KOPT-K1 (cell line): ENCODE results near the gene ATRIP.

Experiments used
- H3K27ac ChIP-seq: fragments of 200-600 bp; sonication (generic); 2 replicates; pipeline ENCODE4 v1.5.1; 2016; ENCODE audit warnings: antibody characterized with exemption, mild to moderate bottlenecking, low read depth, low read length; ENCODE audit not compliant: poor library complexity, severe bottlenecking
- H3K36me3 ChIP-seq: fragments of 200-600 bp; sonication (generic); 2 replicates; pipeline ENCODE4 v1.5.1; 2017; ENCODE audit warnings: antibody characterized with exemption, mild to moderate bottlenecking, low read length, moderate library complexity; ENCODE audit not compliant: insufficient read depth
- H3K9me3 ChIP-seq: fragments of 200-600 bp; sonication (generic); 2 replicates; pipeline ENCODE4 v1.5.1; 2017; ENCODE audit warnings: antibody characterized with exemption, low read length, mild to moderate bottlenecking; ENCODE audit not compliant: insufficient read depth, poor library complexity, severe bottlenecking

The ATRIP gene

DNA sequence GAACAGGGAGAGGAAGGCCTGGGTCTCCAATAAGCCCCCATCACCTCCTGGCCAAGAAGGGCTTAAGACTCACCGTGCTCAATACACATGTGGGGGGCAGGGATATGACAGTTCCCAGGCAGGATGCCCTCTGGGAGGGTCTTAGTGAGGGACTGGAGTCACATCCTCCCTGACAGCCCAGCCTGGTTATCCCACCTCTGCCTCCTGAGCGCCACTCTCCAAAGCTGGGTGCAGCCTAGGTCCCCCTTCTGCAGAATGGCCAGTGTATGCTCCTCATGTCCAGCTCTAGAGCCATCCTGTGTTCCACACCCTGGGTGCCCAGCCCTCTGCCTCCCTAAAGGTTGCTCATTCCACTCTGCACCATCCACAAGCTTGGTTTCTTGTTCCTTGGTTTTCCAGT, 58.6 kb downstream of the ATRIP start:
- no peaks in the 10 kb centered on the region for H3K9me3 ChIP-seq
- H3K27ac ChIP-seq, result no peak overlapping the region
- no peaks in the 10 kb centered on the region for H3K36me3 ChIP-seq

DNA sequence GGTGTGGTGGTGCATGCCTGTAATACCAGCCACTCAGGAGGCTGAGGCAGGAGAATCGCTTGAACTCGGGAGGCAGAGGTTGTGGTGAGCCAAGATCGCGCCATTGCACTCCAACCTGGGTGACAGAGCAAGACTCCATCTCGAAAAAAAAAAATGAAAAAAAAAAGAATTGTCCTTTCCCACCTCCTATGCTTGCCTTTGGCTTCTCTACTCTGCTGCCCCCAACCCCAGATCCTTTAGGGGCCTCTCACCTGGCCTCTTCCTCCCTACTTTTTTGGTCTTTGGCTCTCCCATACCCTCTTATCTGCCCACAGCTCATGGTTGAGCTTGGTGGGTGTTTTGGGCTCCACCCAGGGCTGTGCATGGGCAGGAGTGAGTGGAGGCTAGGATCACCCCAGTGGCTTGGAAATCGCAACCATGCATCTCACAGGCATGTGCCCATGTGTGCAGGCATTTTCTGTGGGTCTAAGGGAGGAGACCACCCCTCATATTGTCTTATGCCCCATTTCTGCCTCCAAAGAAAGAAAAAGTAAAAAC, 59.5 kb downstream of the ATRIP start:
- no peak overlapping the region for H3K27ac ChIP-seq
- H3K9me3 ChIP-seq, result no peaks in the 10 kb centered on the region
- no peaks in the 10 kb centered on the region for H3K36me3 ChIP-seq

DNA sequence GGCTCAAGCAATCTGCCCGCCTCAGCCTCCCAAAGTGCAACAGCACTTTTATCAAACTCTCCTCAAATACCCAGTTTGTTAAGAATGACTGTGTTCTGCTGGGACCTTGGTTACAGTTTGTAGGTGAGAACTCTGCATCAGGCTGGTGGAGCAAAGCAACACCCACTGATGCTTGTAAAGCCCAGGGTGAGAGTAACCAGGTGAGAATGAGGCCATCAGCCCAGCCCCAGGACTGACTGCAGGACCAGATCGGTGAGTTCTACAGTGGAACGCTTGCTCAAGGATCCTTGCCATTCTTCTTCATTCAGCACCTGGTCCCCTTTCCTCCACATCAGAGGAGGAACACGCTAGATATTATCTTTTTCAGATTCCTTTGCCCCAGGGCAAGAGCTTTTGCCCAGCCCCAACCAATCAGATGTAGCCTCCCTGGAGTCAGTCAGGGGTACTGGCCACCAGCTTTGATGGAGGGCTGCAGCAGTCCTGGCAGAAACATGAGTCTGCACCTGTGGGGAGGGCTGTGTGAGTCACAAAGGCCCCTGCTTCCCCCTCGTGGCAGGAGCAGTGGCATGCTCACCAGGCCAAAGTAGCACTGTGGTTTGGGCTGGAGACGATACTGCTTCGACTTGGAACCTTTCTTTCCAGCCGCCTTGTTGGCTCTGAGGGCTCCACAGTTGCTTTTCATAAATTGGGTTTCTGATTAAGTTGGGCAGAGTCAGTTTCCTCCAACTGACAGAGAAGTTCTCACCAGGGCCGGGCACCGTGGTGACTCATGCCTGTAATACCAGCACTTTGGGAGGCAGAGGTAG, 60.9 kb downstream of the ATRIP start:
- no peak overlapping the region for H3K27ac ChIP-seq
- H3K36me3 ChIP-seq, result no peaks in the 10 kb centered on the region
- H3K9me3 ChIP-seq, result no peaks in the 10 kb centered on the region

DNA sequence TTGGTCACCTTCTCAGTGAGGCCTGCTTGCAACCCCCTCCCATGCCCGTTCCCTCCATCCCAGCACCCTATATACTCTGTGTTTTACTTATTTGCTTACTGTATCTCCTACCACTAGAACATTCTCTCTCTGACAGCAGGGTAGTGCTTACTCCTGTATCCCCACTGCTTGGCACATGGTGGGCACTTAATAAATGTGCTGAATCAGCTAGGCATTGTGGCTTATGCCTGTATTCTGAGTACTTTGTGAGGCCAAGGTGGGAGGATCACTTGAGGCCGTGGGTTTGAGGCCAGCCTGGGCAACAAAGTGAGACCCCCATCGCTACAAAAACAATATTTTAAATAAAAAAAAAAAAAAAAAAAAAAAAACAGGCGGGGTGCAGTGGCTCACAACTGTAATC, 65.0 kb downstream of the ATRIP start:
- Histone ChIP-seq H3K36me3 (no peaks in the 10 kb centered on the region), H3K9me3 (no peaks in the 10 kb centered on the region), H3K27ac (no peak overlapping the region)

DNA sequence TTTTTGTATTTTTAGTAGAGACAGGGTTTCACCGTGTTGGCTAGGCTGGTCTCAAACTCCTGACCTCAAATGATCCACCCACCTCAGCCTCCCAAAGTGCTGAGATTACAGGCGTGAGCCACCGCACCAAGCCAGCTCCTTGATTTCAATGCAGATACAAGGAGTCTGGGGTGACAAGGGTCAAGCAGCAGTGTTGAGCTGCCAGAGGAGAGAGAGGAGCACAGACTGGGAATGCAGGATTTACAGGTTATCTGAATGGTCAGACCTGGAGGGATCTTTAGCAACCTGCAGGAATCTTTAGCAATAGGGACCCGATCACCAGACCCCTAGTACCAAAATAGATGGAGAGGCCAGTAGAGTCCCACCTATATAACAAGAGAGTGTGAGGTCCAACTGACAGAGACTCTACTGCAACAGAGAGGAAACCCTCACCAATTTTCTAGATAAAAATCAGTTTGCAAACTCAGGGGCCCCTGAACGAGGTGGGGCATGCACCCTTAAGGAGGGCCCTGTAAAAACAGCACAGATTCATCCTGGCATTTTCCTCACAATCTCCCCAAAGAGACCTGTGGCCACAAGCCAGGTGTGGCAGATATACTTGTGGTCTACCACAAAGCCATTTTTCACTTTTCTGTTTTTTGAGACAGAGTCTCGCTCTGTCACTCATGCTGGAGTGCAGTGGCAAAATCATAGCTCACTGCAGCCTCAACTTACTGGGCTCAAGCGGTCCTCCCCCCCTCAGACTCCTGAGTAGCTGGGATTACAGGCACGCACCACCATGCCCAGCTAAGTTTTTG, 68.1 kb downstream of the ATRIP start:
- Histone ChIP-seq H3K9me3 (no peaks in the 10 kb centered on the region), H3K27ac (no peak overlapping the region), H3K36me3 (no peaks in the 10 kb centered on the region)
